Mesenchymal stem cell (in vitro differentiated cells and primary cell): ENCODE data around the gene ZBED3.

Source experiments
- DNase-seq: peaks from one replicate; pipeline ENCODE4 v3.0.0-alpha.2; 2013
- H2AFZ ChIP-seq: one replicate; pipeline ENCODE4 v1.6.1; 2013; ENCODE audit warnings: low read depth, mild to moderate bottlenecking, control low read depth, inconsistent platforms, low read length, moderate library complexity
- H2AK5ac ChIP-seq: 2 replicates; pipeline ENCODE4 v1.6.1; 2013; ENCODE audit warnings: low read length, moderate library complexity, mild to moderate bottlenecking, inconsistent platforms; ENCODE audit not compliant: severe bottlenecking
- H2BK120ac ChIP-seq: one replicate; pipeline ENCODE4 v1.6.1; 2013; ENCODE audit warnings: low read depth, mild to moderate bottlenecking, inconsistent platforms, low read length, moderate library complexity
- H2BK12ac ChIP-seq, 2 experiments: one replicate each; pipeline ENCODE4 v1.6.1; 2013; ENCODE audit warnings: inconsistent platforms in 2 of 2, low read length in 2 of 2, mild to moderate bottlenecking in 2 of 2, moderate library complexity in 2 of 2, control low read depth in 1 of 2
- H2BK15ac ChIP-seq: one replicate; pipeline ENCODE4 v1.6.1; 2013; ENCODE audit warnings: mild to moderate bottlenecking, low read depth, inconsistent platforms; ENCODE audit not compliant: poor library complexity, severe bottlenecking
- H2BK5ac ChIP-seq: 2 replicates; pipeline ENCODE4 v1.6.1; 2013; ENCODE audit warnings: low read depth, mild to moderate bottlenecking, low read length, control low read depth, inconsistent platforms; ENCODE audit not compliant: poor library complexity, severe bottlenecking
- H3K14ac ChIP-seq, 2 experiments: one replicate each; pipeline ENCODE4 v1.6.1; 2013; ENCODE audit warnings: inconsistent platforms in 2 of 2, low read length in 2 of 2, control low read depth in 1 of 2, mild to moderate bottlenecking in 1 of 2, moderate library complexity in 1 of 2
- H3K18ac ChIP-seq, 2 experiments: one replicate each; pipeline ENCODE4 v1.6.1; 2013; ENCODE audit warnings: inconsistent platforms in 2 of 2, low read length in 2 of 2, control low read depth in 1 of 2, low read depth in 1 of 2, mild to moderate bottlenecking in 1 of 2
- H3K23ac ChIP-seq, 2 experiments: one replicate each; pipeline ENCODE4 v1.6.1; 2013; ENCODE audit warnings: inconsistent platforms in 2 of 2, low read length in 2 of 2, mild to moderate bottlenecking in 2 of 2, moderate library complexity in 2 of 2, control low read depth in 1 of 2
- H3K27ac ChIP-seq: 2 replicates; pipeline ENCODE4 v1.5.1; 2013; ENCODE audit warnings: mild to moderate bottlenecking, moderate library complexity, low read length, control low read depth, inconsistent platforms; ENCODE audit not compliant: poor library complexity, severe bottlenecking
- H3K27me3 ChIP-seq, 2 experiments: 2 replicates each; pipeline versions ENCODE4 v1.6.1 to v1.7.0; 2013; ENCODE audit warnings: low read length in 2 of 2, mild to moderate bottlenecking in 2 of 2, moderate library complexity in 2 of 2, control low read depth in 1 of 2, inconsistent platforms in 1 of 2; ENCODE audit not compliant: control insufficient read depth in 1 of 2, insufficient read depth in 1 of 2
- H3K36me3 ChIP-seq, 2 experiments: 2 replicates each; pipeline versions ENCODE4 v1.6.1 to v1.7.0; 2013; ENCODE audit warnings: low read length in 2 of 2, control low read depth in 1 of 2, inconsistent platforms in 1 of 2, low read depth in 1 of 2, mild to moderate bottlenecking in 1 of 2; ENCODE audit not compliant: insufficient read depth in 2 of 2, control insufficient read depth in 1 of 2
- H3K4ac ChIP-seq, 2 experiments: one replicate each; pipeline ENCODE4 v1.6.1; 2013; ENCODE audit warnings: inconsistent platforms in 2 of 2, low read length in 2 of 2, mild to moderate bottlenecking in 2 of 2, moderate library complexity in 2 of 2, control low read depth in 1 of 2, low read depth in 1 of 2
- H3K4me1 ChIP-seq: 2 replicates; pipeline ENCODE4 v1.6.1; 2013; ENCODE audit warnings: low read depth, low read length, control low read depth; ENCODE audit not compliant: control insufficient read depth, insufficient read depth
- H3K4me2 ChIP-seq: 2 replicates; pipeline ENCODE4 v1.6.1; 2013; ENCODE audit warnings: low read length, mild to moderate bottlenecking, inconsistent platforms; ENCODE audit not compliant: poor library complexity, severe bottlenecking
- H3K4me3 ChIP-seq, 2 experiments: 2 replicates each; pipeline versions ENCODE4 v1.5.1 to v1.7.0; 2013; ENCODE audit warnings: low read length in 2 of 2, mild to moderate bottlenecking in 2 of 2, control low read depth in 1 of 2, low read depth in 1 of 2; ENCODE audit not compliant: insufficient read depth in 1 of 2
- H3K79me1 ChIP-seq: replicated peaks from 2 replicates; pipeline ENCODE4 v1.6.1; 2013; ENCODE audit warnings: mild to moderate bottlenecking, control low read depth, low read length, inconsistent platforms; ENCODE audit not compliant: poor library complexity, severe bottlenecking
- H3K9ac ChIP-seq: 2 replicates; pipeline ENCODE4 v1.7.0; 2013; ENCODE audit warnings: mild to moderate bottlenecking, low read length, moderate library complexity
- H3K9me3 ChIP-seq: 2 replicates; pipeline ENCODE4 v1.7.0; 2013; ENCODE audit warnings: mild to moderate bottlenecking, low read length; ENCODE audit not compliant: control insufficient read depth
- H4K8ac ChIP-seq: one replicate; pipeline ENCODE4 v1.6.1; 2013; ENCODE audit warnings: inconsistent platforms, mild to moderate bottlenecking, low read length, moderate library complexity
- H4K91ac ChIP-seq: one replicate; pipeline ENCODE4 v1.6.1; 2013; ENCODE audit warnings: mild to moderate bottlenecking, low read length, inconsistent platforms
- WGBS: methylation state at CpG from one replicate; pipeline ENCODE4 v1.1.7; 2013; ENCODE audit warnings: mixed read lengths; 5-methylcytosine and 5-hydroxymethylcytosine counted together

ZBED3 gene

GRCh38 chr5:77087484-77088261, 588 bp upstream of the ZBED3 start:
- Histone ChIP-seq H2BK12ac (peak overlapping the region; percentile 15 to 43), H3K9ac (peak overlapping the region; percentile 88), H3K4me1 (peaks cover 9% of the 10 kb centered on the region), H3K36me3 (peaks cover 0 to 4% of the 10 kb centered on the region in 2 experiments), H2BK15ac (no peak overlapping the region), H3K9me3 (no peaks in the 10 kb centered on the region), H3K18ac (peak overlapping the region in 1 of 2 experiments; percentile 63), H3K27me3 (no peaks in the 10 kb centered on the region), H3K79me1 (peaks cover 10% of the 10 kb centered on the region), H2AFZ (peak overlapping the region; percentile 97), H2BK120ac (no peak overlapping the region), H2BK5ac (no peak overlapping the region), H4K91ac (no peak overlapping the region), H3K4me2 (peak overlapping the region; percentile 90), H3K14ac (no peak overlapping the region), H3K4ac (peak overlapping the region in 1 of 2 experiments; percentile 17), H3K27ac (peak overlapping the region; percentile 93), H4K8ac (peak overlapping the region; percentile 91), H3K23ac (peak overlapping the region in 1 of 2 experiments; percentile 47), H3K4me3 (peak overlapping the region; percentile 74 to 84), H2AK5ac (no peak overlapping the region)
- 58% methylated on average over 16 of the region's 16 CpGs for WGBS
- DNase-seq: no peak

GRCh38 chr5:77086368-77086688, 757 bp downstream of the ZBED3 start:
- Histone ChIP-seq H3K4me3 (peak overlapping the region; percentile 74 to 84), H2AK5ac (no peak overlapping the region), H3K36me3 (peaks cover 0 to 4% of the 10 kb centered on the region in 2 experiments), H4K91ac (no peak overlapping the region), H3K9ac (peak overlapping the region; percentile 88), H3K27me3 (no peaks in the 10 kb centered on the region), H2BK120ac (no peak overlapping the region), H3K79me1 (peaks cover 10% of the 10 kb centered on the region), H3K18ac (no peak overlapping the region), H3K27ac (peak overlapping the region; percentile 97), H2AFZ (no peak overlapping the region), H3K4ac (no peak overlapping the region), H3K4me2 (peak overlapping the region; percentile 90), H2BK15ac (no peak overlapping the region), H3K14ac (no peak overlapping the region), H3K23ac (no peak overlapping the region), H3K9me3 (no peaks in the 10 kb centered on the region), H2BK5ac (no peak overlapping the region), H3K4me1 (peaks cover 9% of the 10 kb centered on the region), H2BK12ac (no peak overlapping the region), H4K8ac (no peak overlapping the region)
- WGBS: 0% methylated on average over 6 of the region's 6 CpGs
- DNase-seq: no peak

GRCh38 chr5:77083088-77083487, 4.0 kb downstream of the ZBED3 start:
- Histone ChIP-seq H3K23ac (no peak overlapping the region), H2AFZ (no peak overlapping the region), H3K14ac (no peak overlapping the region), H2BK12ac (no peak overlapping the region), H4K91ac (no peak overlapping the region), H2BK120ac (no peak overlapping the region), H3K4ac (no peak overlapping the region), H3K27me3 (no peaks in the 10 kb centered on the region), H3K18ac (no peak overlapping the region), H3K79me1 (peaks cover 13% of the 10 kb centered on the region), H2BK15ac (no peak overlapping the region), H4K8ac (no peak overlapping the region), H2BK5ac (no peak overlapping the region), H3K36me3 (peaks cover 0 to 9% of the 10 kb centered on the region in 2 experiments), H2AK5ac (no peak overlapping the region), H3K9ac (no peak overlapping the region), H3K4me3 (no peak overlapping the region), H3K27ac (no peak overlapping the region), H3K9me3 (no peaks in the 10 kb centered on the region), H3K4me1 (peaks cover 4% of the 10 kb centered on the region), H3K4me2 (no peak overlapping the region)
- WGBS: 91% methylated on average over 5 of the region's 6 CpGs
- DNase-seq: no peak

- no peak overlapping the region for H3K23ac ChIP-seq
- H2BK12ac ChIP-seq: no peak overlapping the region
- H4K8ac ChIP-seq: no peak overlapping the region
- H3K79me1 ChIP-seq: peaks cover 13% of the 10 kb centered on the region
- H3K27ac ChIP-seq: no peak overlapping the region
- no peak overlapping the region for H3K14ac ChIP-seq
- H3K4me1 ChIP-seq: peaks cover 3% of the 10 kb centered on the region
- no peak for DNase-seq
- H3K27me3 ChIP-seq: no peaks in the 10 kb centered on the region
- no CpG with 5 or more reads among the region's 1 CpG for WGBS
- no peak overlapping the region for H2BK15ac ChIP-seq
- H3K36me3 ChIP-seq: peaks cover 0 to 9% of the 10 kb centered on the region in 2 experiments
- no peaks in the 10 kb centered on the region for H3K9me3 ChIP-seq
- no peak overlapping the region for H3K18ac ChIP-seq
- H2AFZ ChIP-seq: no peak overlapping the region
- H3K4ac ChIP-seq: no peak overlapping the region
- no peak overlapping the region for H2BK5ac ChIP-seq
- no peak overlapping the region for H3K4me3 ChIP-seq
- H2AK5ac ChIP-seq: no peak overlapping the region
- no peak overlapping the region for H4K91ac ChIP-seq
- no peak overlapping the region for H3K4me2 ChIP-seq
- H2BK120ac ChIP-seq: no peak overlapping the region
- no peak overlapping the region for H3K9ac ChIP-seq
These were observed 4.8 kb downstream of the ZBED3 start for GRCh38 chr5:77082280-77082679.
